Measurements from ENCODE around the gene KIF26B.

DNA sequence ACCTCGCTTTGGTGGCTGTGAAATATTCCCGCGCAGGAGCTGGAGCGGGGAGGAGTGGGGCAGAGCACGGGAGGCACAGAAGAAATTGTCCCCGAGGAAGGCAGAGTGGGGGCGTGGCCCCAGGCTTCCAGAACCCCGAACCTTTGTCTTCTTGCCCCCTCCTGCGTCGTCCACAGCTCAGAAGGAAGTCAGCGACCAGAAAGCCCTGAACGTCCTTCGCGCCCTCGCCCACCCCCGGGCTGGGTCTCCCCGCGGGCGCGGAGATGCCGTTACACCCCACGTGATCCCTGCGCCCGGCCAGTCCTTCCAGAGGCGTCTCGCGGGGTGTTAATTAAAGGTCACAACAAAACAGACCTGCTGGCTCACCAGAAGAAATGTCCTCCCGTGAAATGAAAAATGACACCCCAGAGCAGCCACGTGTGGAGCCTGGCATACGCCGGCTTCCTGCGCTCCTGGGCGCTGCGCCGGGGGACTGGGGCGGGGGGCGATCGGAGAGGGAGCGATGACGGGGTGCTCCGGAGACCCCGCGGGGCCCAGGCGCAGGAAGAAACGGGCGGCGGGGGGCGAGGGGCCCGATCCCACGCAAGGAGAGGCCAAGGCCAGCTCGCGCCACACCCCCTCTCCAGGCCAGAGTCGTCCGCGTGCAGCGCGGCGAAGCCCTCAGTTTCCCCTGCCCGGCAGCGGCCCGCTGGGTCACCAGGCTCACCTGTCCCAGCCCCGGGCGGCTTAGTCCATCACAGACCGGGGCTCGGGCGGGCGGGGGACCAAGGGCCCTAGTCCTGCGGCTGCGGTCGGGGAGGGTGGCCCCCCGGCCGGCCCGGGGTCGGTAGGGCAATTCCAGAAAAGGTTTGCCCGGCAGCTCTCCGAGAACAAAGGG, 995 bp upstream of the KIF26B start:
- TF ChIP-seq, protein P1, sequence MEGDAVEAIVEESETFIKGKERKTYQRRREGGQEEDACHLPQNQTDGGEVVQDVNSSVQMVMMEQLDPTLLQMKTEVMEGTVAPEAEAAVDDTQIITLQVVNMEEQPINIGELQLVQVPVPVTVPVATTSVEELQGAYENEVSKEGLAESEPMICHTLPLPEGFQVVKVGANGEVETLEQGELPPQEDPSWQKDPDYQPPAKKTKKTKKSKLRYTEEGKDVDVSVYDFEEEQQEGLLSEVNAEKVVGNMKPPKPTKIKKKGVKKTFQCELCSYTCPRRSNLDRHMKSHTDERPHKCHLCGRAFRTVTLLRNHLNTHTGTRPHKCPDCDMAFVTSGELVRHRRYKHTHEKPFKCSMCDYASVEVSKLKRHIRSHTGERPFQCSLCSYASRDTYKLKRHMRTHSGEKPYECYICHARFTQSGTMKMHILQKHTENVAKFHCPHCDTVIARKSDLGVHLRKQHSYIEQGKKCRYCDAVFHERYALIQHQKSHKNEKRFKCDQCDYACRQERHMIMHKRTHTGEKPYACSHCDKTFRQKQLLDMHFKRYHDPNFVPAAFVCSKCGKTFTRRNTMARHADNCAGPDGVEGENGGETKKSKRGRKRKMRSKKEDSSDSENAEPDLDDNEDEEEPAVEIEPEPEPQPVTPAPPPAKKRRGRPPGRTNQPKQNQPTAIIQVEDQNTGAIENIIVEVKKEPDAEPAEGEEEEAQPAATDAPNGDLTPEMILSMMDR (IDR thresholded peaks at IDR 0.05; ENCODE audit: insufficient read depth, low read length, poor library complexity, severe bottlenecking), result no peak
- TF ChIP-seq EZH2phosphoT487 (conservative IDR thresholded peaks at IDR 0.05; ENCODE audit: low read length), result no peak

Measured in SU-DHL-6 (cell line).